HL-60 (cell line): Measurements from ENCODE around the gene CRELD2.

ENCODE experiments used
- DNase-seq, 2 experiments: peaks; one replicate each; pipeline ENCODE4 v3.0.0-alpha.2; 2010 to 2020; ENCODE audit warnings: low read depth in 1 of 2, low spot score in 1 of 2
- H3K27ac ChIP-seq: fragments of 250-450 bp; sonication (Bioruptor Pico); replicated peaks from 2 replicates; pipeline ENCODE4 v1.5.1; 2020; ENCODE audit warnings: mild to moderate bottlenecking, moderate library complexity
- H3K27me3 ChIP-seq: fragments of 250-450 bp; sonication (Bioruptor Pico); 2 replicates; pipeline ENCODE4 v1.5.1; 2021; ENCODE audit warnings: mild to moderate bottlenecking, moderate library complexity; ENCODE audit not compliant: insufficient read depth, poor library complexity, severe bottlenecking
- H3K4me3 ChIP-seq: replicated peaks from 2 replicates; pipeline ENCODE4 v1.5.1; 2011; ENCODE audit warnings: mild to moderate bottlenecking, control low read depth, low read length; ENCODE audit not compliant: insufficient read depth
- CTCF ChIP-seq: IDR thresholded peaks from one replicate; pipeline ENCODE4 v1.5.1; 2011; ENCODE audit warnings: low read length, control low read depth, inconsistent platforms; ENCODE audit not compliant: insufficient read depth
- GABPA ChIP-seq: IDR thresholded peaks from 2 replicates; pipeline ENCODE4 v1.6.1; 2012; ENCODE audit warnings: low read depth
- POLR2AphosphoS5 ChIP-seq: IDR thresholded peaks from 2 replicates; pipeline ENCODE4 v1.6.1; 2012; ENCODE audit warnings: low read depth
- REST ChIP-seq: IDR thresholded peaks from 2 replicates; pipeline ENCODE4 v1.6.1; 2012; ENCODE audit warnings: low read depth; ENCODE audit not compliant: insufficient replicate concordance
- SPI1 ChIP-seq: IDR thresholded peaks from 2 replicates; pipeline ENCODE4 v1.6.1; 2012; ENCODE audit warnings: low read depth, mild to moderate bottlenecking, borderline replicate concordance

CRELD2 gene

GRCh38 chr22:49957826-49958365, 39.5 kb downstream of the CRELD2 start:
- TF ChIP-seq REST (no peak), POLR2AphosphoS5 (no peak), SPI1 (no peak), GABPA (no peak), CTCF (no peak)
- DNase-seq: no peak
- Histone ChIP-seq H3K4me3 (no peak overlapping the region), H3K27me3 (no peaks in the 10 kb centered on the region), H3K27ac (no peak overlapping the region)

GRCh38 chr22:49958366-49958921, 40.0 kb downstream of the CRELD2 start:
- no peak for TF ChIP-seq POLR2AphosphoS5
- TF ChIP-seq GABPA: no peak
- Histone ChIP-seq H3K27me3 (no peaks in the 10 kb centered on the region), H3K27ac (no peak overlapping the region), H3K4me3 (no peak overlapping the region)
- no peak for DNase-seq

- Histone ChIP-seq H3K27me3 (no peaks in the 10 kb centered on the region), H3K27ac (peak overlapping the region; percentile 76), H3K4me3 (peak overlapping the region; percentile 49)
- DNase-seq: no peak
- TF ChIP-seq SPI1 (no peak), REST (no peak), GABPA (no peak), POLR2AphosphoS5 (no peak), CTCF (no peak)
Observed at GRCh38 chr22:49958931-49959781, 40.7 kb downstream of the CRELD2 start.

GRCh38 chr22:49959782-49960158, 41.3 kb downstream of the CRELD2 start:
- Histone ChIP-seq H3K27me3 (no peaks in the 10 kb centered on the region), H3K27ac (peak overlapping the region; percentile 76), H3K4me3 (peak overlapping the region; percentile 49)
- no peak for TF ChIP-seq POLR2AphosphoS5
- TF ChIP-seq GABPA: no peak
- TF ChIP-seq SPI1: no peak
- TF ChIP-seq CTCF: no peak
- TF ChIP-seq REST: no peak
- no peak for DNase-seq
